C1 segment of cervical spinal cord (tissue), 14 donors: ENCODE measurements around the gene ADM5.
A peak's percentile ranks its signal among the peaks of the same experiment; 100 is the strongest.

Experiments
- DNase-seq, 14 donors: peaks; one replicate each; lab custom pipeline; 2025; lab: John Stamatoyannopoulos, UW

The ADM5 gene

GRCh38 chr19:49658139-49658517 lies 31.3 kb upstream of the ADM5 start:
- DNase-seq: no peak

- no peak for DNase-seq
Measured at GRCh38 chr19:49658566-49659442, 30.6 kb upstream of the ADM5 start.

GRCh38 chr19:49660338-49660961 lies 28.9 kb upstream of the ADM5 start:
- no peak for DNase-seq

GRCh38 chr19:49662011-49662410 lies 27.4 kb upstream of the ADM5 start:
- no peak for DNase-seq

- DNase-seq: no peak
Measured at GRCh38 chr19:49663224-49663623, 26.2 kb upstream of the ADM5 start.

GRCh38 chr19:49664171-49665035 lies 25.0 kb upstream of the ADM5 start:
- peak; percentile 23 to 86 (median 78) for DNase-seq

GRCh38 chr19:49665036-49665350 lies 24.4 kb upstream of the ADM5 start:
- peak in 1 of 14 donors; percentile 26 for DNase-seq

GRCh38 chr19:49665351-49666119 lies 23.9 kb upstream of the ADM5 start, which contains the start of the genes BCL2L12 and IRF3:
Gene BCL2L12, plus strand, starts transcription at chr19:49665933. Its CDS starts 760 bp downstream, at chr19:49666693.
Gene IRF3, minus strand, starts transcription at chr19:49665857. Its CDS starts 1,019 bp downstream, at chr19:49664838.
- peak; percentile 47 to 96 (median 90) for DNase-seq

- DNase-seq: no peak
Measured at GRCh38 chr19:49666120-49666444, 23.3 kb upstream of the ADM5 start.

GRCh38 chr19:49667473-49667872 lies 21.9 kb upstream of the ADM5 start:
- no peak for DNase-seq

- DNase-seq: no peak
Measured at GRCh38 chr19:49669516-49669915, 19.9 kb upstream of the ADM5 start.

- DNase-seq: peak in 13 of 14 donors; percentile 22 to 71 (median 53)
Measured at GRCh38 chr19:49672131-49672919, 17.1 kb upstream of the ADM5 start.

GRCh38 chr19:49676136-49676783 lies 13.1 kb upstream of the ADM5 start:
- DNase-seq: peak in 4 of 14 donors; percentile 62 to 93 (median 90)

GRCh38 chr19:49676784-49677230 lies 12.6 kb upstream of the ADM5 start:
- DNase-seq: peak; percentile 94 to 100 (median 100)

- peak in 5 of 14 donors; percentile 29 to 74 (median 68) for DNase-seq
Measured at GRCh38 chr19:49677231-49677900, 12.0 kb upstream of the ADM5 start, which contains the start of gene PRMT1. Gene PRMT1, plus strand, starts transcription at chr19:49677271. Its CDS starts 10 bp downstream, at chr19:49677281.

GRCh38 chr19:49677901-49678674 lies 11.3 kb upstream of the ADM5 start:
- DNase-seq: peak in 10 of 14 donors; percentile 19 to 63 (median 38)

- no peak for DNase-seq
Measured at GRCh38 chr19:49678985-49679770, 10.2 kb upstream of the ADM5 start.
